GM21515 (cell line): ENCODE data around the gene GALNT15.

Source experiments
- ATAC-seq: cut with Tn5 transposase; IDR thresholded peaks from one replicate; pipeline ENCODE4 v1.9.1; 2021; ENCODE audit not compliant: unreplicated experiment

The GALNT15 gene

DNA sequence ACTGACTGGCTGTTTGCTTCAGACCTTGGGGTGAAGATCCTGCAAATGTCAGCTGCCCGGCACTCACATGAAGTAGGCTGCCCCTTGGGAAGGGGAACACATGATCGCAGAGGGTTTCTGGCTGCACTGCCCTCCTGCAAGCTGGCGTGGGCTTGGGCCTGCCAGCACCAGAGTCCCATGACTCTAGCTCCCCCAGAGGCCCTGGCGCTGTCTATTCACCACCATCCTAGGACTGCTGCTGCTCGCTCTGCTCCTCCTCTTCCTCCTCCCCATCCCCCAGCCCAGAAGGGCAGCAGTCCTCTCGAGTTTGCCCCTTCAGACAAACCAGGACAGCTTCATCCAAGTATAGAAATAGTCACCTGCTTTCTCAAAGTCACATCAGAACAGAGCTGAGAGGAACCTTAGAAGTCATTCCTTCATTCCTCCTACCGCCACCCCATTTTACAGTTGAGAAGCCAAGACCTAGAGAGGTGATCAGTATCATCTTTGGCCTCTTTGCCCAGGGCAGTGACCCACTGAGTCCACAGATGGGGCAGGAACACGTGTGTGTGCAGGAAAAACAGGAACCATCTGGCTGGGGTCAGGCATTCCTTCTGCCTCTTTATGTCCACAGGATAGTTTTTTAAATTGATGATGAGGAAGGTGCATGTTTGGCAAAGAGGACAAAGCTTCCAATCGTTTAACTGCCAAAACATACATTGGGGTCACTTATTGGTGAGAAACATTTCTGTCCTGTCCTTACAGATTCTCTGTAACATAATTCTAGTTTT is 77.0 kb downstream of the GALNT15 start:
- no peak for ATAC-seq

DNA sequence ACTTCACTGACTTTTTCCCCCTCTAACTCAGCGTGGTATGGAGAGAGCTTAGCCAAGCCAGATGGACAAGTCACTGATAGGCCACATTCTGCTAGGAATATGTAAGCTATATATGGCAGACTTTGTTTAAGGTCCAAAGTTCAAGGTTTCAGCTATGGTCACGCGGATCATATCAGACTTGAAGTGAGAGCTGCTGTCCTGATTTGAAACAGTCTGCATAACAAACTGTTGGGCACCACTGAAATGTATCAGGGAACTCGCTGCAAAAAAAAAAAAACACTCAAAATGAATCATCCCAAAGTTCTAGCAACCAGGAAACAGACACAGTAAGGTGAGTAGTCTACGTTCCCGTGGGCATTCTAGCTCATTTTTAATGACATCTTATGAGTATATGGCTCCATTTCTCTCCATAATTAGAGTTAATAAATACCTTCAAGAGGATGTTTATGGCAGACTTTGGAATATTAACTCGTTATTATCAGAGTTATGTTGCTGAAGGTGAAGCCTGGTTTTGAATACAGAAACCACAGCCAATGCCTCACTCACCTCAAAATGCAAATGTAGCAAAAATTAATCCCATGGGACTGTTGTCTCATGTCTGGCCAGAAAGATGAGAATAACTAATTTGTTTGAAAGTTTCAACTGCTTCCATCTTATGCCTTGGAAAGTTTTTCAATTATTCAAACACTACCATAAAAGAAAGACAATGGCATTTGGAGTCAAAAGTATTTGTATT is 77.9 kb downstream of the GALNT15 start:
- ATAC-seq = no peak

DNA sequence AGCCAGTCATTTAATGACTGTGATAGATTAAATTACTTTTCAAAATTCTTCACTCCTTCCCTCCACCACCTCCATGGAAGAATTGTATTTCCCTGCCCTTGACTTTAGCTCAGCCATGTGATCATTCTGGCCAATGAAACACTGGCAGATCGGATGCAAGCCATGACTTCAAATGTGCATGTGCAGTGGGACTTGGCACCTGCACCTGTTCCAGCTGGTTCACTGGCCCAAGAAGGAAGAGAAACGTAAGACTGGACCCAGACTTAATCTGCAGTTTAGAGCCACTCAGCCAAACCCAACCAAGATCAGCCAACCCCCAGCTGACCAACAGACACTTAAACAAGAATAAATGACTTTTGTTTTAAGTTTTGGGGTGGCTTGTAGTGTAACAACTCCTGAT is 78.5 kb downstream of the GALNT15 start:
- ATAC-seq = no peak

DNA sequence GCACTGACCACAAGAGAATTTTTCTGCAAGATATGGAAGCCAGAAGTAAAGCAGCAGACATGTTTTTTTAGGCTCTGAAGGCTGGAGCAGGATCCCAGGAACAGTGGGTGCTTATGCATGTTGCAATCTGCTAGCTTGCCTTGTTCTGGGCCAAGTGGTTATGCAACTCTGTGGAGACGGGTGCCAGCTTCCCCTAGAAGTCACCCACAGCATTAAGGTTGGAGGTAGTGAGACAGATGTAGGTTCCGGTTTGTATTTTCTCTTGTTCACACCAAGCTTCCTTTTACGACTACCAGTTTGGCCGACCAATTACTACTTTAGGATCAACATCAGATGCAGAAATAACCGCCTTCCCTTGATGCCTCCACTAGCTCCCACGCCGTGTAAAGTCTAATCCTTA is 79.1 kb downstream of the GALNT15 start:
- no peak for ATAC-seq

DNA sequence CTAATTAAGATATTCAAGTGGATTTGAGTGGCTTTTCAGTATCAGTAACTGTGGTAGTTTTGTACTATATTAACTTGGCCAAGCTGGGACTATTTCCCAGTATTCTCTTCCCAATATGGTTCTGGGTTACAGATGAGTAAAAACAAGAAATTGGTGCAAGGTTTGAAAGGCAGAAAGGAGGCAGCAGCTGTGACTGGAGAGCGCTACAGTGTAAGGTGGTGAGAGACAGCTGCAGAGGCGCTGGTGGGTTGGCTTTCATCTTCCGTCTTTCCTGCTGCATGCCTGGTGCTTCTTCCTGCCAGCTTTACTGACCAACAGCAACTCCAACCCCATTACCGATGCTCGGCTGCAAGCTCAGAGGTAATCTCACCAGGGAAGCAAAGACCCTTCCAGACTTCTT is 80.4 kb downstream of the GALNT15 start:
- no peak for ATAC-seq

DNA sequence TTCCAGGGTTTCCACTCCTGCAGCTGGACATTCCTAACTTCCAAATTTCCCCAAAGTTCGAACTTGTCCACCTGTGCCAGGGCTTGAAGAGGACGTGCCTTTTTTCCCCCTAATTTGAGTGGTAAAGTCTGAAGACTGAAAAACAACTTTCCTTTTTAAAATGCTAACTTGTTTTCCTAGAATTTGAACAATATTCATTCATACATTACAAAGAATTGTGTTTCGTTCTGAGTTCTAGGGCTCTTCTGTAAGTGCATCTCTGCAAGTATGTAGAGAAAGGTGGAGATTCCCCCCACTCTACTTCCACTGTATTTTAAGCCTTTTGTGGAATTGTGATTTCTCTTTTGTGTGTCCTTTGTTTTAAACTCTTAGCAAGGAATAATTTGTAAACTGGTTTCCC is 80.8 kb downstream of the GALNT15 start:
- no peak for ATAC-seq

DNA sequence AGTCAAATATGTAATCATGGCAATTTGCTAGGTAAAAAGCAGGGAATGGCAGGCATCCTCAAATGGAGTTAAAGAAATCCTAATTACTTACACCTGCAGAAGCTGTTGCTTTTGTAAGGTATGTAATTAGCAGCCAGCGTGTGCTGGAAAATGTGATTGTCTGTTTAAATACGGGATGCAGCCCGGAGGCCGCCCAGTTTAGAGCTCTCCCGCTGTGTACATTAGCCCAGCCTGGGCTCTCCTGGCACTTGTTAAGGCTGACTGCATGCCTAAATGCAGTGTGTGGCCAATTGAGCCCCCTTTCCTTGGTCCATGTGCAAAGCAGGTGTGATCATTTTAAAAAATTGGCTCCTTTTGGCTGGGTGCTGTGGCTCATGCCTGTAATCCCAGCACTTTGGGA is 81.2 kb downstream of the GALNT15 start:
- no peak for ATAC-seq

DNA sequence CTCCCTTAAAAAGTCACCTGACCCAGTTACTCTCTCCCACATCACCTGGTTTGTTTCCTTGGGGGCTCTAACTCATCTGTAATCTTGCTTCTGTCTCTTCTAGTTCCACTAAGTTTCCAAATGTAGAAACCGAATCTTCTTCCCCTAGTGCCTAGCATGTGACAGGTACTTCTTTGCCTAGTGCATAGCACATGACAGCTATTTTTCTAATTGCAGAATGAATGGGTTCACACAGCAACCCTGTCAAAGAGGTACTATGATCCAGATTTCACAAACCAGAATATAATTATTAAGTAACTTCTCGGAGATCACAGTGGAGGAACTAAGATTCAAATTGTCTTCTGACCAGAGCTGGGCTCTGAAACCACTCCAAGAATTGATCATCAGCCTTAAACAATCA is 82.8 kb downstream of the GALNT15 start:
- ATAC-seq = no peak

DNA sequence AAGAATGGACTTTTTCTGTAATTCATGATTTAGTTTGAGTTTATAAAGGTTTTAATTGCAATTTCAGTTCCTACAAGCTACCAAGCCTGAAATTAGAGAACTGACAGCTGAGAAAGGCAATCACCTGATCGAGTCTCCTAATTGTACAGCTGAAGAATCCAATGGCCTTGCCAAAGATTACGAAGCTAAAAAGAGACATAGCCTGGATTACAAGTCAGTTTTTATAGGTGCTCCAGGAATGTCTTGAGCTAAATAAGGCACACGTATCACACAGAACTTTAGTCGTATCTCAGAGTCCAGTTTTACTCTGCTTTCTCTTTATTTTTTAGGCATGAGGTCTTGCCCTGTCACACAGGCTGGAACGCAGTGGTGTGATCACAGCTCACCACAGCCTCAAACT is 83.7 kb downstream of the GALNT15 start:
- no peak for ATAC-seq

DNA sequence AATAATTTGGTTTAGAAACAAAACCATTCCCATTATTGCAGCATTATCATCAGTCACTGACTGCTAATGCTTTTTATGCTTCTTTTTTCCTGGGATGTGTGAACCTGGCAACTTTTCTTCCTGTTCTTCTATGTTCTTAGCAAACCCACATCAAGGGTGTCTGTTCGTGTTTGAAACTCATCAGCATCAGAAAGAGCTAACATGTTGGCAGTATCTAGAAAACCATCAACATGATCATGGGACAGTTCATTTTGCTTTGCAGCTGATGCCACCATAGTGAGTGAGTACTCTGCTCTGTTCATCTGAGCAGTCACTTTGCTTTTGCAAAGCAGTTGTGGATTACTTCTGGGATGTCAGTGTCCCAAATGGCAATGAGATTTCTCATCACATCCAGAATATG is 84.4 kb downstream of the GALNT15 start:
- ATAC-seq = no peak

DNA sequence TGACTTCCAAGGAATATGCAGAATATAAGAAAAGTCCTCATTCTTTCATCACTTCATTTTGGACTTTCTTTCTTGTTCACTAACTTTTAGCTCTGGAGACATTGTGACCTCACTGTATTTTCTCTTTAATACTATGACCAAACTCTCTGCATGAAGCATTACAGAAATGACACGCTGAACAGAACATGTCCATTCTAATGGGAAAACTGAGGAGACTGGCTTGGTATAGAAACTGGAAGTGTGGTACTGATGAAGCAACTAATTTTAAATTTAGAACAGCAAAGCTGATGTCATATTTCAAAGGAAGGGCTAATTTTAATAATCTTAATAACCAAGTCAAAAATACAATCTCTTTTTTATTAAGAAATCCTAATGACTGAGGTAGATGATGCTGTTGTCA is 85.6 kb downstream of the GALNT15 start:
- ATAC-seq = no peak

DNA sequence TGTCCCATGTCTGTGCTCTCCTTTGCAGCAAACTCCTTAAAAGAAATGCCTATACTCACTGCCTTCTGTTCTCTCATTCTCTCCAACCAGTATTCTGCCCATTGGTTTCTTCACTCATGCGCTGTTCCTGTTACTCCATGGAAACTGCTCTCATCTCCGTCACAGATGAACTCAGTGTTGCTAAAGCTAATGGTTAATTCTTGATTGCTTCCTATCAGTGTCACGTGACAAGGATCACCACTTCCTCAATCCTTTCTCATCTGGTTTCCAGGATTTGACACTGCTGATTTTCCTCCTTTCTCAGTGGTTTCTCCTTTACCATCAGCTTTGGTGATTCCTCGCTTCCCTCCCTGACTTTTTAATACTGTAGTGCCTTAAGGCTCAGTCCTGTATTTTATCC is 87.7 kb downstream of the GALNT15 start:
- no peak for ATAC-seq

DNA sequence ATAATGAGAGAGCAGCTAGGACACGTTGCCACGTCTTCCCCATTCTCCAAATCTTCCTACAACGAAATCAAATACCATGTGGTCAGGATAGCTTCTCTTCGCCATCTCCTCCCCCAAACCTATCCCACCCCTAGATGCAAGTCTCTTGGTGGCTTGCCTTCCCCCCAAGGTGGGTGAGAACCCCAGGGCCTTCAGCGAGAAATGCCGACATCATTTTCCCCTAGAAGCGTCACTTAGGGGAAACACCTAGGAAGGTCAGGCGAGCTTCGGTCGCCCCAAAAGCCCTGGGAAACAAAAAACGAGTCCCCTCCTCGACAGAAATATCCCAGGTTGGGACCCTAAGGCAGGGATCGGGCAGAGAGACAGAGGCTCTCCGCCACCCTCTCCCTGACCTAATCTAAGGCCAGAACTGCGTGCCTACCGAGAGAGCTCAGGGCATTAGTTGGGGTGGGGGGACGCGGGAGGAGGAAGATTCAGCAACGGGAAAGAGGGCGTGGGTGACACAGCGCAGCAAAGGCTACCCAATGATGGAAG is 89.8 kb downstream of the GALNT15 start:
- peak; percentile 2 for ATAC-seq

DNA sequence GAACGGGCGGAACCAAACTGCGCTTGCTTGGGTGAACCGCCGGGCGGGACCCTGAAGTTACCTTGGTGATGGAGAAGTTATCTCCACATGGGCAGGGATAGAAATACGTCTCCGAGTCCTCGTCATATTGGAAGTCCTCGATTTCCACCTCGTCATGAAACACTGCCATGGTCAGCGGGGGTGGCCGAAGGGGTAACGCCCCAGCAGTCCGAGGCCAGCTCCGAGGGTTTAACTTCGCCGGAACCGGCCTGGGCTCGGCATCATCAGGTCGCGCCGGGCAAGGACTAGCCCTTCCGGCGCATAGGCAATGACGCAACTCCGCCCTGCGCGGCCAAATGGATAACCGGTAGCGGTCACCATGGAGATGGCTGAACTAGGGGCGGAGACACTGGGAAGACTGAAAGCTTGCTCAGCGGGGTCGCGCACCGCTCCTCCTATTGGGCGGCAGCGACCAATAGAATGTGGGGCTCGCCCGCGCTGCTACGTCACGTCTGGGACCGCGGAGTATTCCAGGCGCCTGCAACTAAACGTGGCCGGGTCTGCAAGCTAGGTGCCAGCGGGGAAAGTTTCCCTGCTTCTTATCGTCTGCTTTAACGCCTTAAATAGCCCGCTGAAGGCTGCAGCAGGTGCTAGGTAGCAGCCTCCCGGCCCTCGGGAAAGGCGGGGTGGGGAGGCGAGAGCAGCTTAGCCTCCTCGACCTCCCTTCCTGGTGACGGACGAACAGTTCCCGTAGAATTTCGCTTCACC is 90.4 kb downstream of the GALNT15 start, which contains the start of the genes DPH3 and OXNAD1:
DPH3 (minus strand) TSS at position 236 of the 747 bp plus-strand sequence; CDS start at position 169, 67 bp downstream.
OXNAD1 (plus strand) TSS at position 505 of the 747 bp plus-strand sequence. CDS start 5,741 bp downstream, outside the sequence.
- ATAC-seq = peak; percentile 98

DNA sequence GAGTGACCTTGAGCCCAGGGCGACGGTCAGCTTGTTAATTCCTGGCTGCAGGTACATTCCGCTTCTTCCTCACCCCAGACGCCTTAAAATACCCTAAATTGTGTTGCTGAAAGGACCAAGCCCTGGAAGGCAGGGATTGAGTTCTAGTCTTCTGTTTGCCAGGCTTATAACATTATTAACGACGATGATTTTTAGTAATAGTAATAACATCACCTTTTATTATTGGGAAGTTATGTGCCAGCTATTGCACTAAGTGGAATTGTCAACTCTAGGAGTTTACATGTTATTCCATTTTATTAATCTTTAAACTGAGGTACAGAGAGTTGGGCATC is 90.9 kb downstream of the GALNT15 start:
- no peak for ATAC-seq

DNA sequence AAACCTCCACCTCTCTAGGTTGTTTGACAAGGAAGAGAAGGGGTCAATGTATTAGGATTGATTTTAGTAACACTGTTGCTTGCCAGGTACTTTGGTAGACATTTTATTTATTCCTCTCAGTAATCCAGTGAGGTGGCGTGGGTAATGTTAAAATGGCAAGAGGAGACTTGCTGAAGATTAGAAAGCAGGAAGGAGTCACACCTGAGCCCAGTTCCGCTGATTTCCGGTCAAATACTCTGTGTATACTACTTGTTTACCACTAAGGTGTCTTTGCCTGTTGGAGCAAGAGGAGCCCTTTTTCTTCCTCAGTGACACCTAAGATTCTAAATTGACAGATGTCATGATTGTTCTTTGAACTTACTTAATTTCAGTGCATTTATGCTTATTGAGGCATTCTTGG is 92.2 kb downstream of the GALNT15 start:
- no peak for ATAC-seq

DNA sequence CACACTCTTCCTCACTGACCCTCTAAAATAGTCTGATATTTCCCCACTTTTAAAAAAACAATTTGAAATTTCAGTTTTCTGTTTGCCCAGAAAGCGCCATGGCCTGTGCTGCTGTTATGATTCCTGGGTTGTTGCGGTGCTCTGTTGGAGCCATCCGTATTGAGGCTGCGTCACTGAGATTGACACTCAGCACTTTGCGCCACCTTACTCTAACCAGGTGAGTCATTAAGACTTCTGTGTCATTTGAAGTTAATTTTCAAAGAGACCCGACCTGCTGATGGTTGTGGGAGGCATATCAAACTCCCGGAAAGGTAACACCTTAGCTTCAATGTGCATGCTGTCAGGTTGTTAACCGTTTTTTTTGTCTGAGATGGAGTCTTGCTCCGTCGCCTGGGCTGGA is 96.4 kb downstream of the GALNT15 start:
- no peak for ATAC-seq

DNA sequence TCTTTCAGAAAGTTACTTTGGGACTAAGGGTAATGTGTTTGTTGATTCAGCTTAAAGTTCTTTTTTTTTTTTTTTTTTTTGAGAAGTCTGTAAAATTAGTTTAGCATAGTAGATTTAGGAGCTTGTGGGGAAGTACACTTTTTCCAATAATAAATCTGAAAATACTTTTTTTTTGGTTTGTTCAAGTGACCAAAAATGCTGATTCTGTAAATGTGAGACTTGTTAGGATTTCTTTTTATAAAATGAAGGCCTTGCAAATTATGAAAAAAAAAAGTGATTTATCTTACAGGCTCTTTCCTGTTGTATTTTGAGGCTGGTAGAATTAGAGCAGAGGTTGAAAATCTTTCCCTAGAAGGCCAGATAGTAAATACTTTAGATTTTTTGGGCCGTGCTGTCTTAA is 98.1 kb downstream of the GALNT15 start:
- ATAC-seq = no peak

DNA sequence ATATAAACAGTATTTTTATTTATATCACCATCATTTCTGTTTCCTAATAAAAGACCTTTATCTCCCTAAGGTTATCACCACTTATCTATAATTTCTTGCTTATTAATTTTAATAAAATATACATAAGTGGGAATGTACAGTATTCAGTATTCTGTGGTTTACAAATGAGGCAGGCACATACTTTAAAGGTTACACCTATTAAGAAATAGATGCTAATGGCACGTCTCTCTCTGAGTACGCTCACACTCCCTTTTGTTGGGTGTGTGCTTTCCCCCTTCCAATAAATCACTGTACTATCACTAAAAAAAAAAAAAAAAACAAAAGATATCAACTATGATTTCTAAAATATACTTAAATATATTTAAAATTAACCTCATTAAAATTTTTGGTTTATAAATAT is 99.4 kb downstream of the GALNT15 start:
- no peak for ATAC-seq

DNA sequence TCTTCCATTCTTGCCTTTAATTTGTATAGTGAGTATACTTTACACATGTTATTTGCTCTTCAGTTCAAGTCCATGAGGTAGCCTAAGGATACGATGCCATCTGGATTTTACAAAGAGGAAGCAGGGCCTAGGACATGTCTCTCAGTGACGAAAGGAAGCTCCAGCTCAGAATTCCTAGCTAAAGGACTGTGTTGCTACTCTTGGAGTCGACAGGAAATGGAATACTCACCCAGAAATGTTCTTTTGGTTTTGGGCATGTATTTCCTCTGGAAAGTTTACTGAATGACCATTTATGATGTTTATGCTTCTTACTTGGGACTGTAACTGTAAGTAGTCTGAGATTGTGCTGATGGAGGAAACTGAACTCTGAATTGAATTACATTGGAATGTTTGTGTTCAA is 103.0 kb downstream of the GALNT15 start:
- ATAC-seq = no peak

DNA sequence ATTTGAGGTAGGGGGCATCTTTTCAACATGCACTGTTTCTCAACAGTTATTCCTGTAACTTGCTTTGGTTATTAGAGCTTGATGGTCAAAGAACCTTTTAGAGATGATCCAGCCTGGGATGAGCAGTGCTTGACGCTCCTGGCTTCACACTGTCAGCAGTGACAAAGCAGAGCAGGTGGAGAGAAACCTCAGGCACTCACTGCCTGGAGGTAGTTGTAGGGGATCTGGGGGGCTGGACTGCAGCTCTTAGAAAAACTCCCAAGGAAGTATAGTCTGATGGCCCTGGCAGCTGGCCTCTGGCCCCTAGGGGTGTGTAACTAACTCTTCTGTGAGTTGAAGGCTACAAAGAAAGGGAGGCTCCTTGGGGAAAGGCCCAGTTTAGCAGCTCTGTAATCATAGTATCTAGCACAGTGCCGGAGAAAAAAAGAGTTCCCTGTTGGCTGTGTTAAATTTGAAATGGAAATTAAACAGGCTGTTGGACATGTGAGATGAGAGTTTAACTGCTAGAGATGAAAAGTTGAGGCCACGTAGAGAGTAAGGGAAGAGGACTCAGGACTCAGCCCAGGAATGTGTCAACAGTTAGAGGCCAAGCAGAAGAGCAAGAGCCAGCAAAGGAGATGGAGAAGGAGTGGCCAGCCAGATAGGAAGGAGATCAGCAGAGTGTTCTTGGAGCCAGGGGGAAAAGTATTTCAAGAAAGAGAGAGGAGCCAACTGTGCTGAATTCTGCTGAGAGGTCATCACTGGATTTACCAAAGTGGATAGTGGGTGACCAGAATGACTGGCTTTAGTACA is 104.7 kb downstream of the GALNT15 start:
- no peak for ATAC-seq
